ENCODE results near the gene ATP2B3.

The ATP2B3 gene

DNA sequence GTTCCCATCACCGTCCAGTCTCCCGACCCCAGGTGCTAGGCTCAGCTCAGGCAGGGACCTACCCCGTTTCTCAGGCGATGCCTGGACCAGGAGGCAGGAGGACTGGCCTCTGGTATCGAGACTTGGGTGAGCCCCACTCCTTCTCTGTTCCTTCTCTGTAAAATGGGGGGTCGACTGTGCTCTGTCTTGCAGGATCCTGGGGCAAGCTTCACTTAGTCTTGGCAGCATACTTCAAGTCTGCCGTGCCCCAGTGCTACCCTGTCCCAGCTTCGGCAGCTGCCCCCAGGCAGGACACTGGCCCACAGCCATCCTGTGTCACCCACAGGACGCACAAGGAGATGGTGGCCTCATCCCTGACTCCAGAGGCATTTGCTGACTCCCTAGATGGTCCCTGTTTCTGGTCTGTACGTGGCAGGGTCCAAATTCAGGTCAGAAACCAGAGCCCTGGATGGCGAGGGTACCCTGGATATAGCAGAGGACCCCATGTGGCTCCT is 40.0 kb upstream of the ATP2B3 start:
- no peak overlapping the region for H3K9ac ChIP-seq (ENCODE audit: low read depth, low read length)

DNA sequence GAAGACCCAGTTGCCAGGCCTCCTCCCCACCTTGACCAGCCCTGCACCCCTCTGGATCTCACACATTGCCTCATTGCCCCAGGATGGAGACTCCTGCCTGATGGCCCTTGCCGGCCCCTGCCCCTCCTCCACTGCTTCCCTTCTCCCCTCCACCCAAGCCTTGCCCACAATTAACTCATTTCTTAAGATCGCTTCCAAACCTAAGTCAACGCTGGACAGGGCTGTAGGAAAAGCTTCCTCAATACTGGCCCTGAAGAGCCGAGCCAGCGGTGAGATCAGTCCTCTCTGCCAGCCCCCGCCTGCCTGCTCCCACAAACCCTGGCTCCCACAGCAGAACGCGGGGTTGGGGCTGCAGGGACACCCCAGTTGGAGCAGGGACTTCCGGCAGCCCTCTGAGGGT is 39.5 kb upstream of the ATP2B3 start:
- peaks cover 4% of the 10 kb centered on the region for H3K4me1 ChIP-seq (ENCODE audit: control insufficient read depth, insufficient read depth, low read length)
- H3K9ac ChIP-seq (ENCODE audit: low read depth, low read length), result no peak overlapping the region
- peaks cover 10% of the 10 kb centered on the region for H3K27me3 ChIP-seq (ENCODE audit: control insufficient read depth, insufficient read depth, low read length)
- H3K9me3 ChIP-seq (ENCODE audit: control insufficient read depth, insufficient read depth, low read length), result peaks cover 5% of the 10 kb centered on the region
- no peaks in the 10 kb centered on the region for H3K36me3 ChIP-seq (ENCODE audit: control insufficient read depth, insufficient read depth, low read length)
- no peak overlapping the region for H3K4me3 ChIP-seq (ENCODE audit: low read depth, low read length)

More for the DNA sequence above, 40.0 kb upstream of the ATP2B3 start:
- Histone ChIP-seq H3K27me3 (ENCODE audit: control insufficient read depth, insufficient read depth, low read length) (peaks cover 10% of the 10 kb centered on the region), H3K4me1 (ENCODE audit: control insufficient read depth, insufficient read depth, low read length) (peaks cover 4% of the 10 kb centered on the region), H3K36me3 (ENCODE audit: control insufficient read depth, insufficient read depth, low read length) (no peaks in the 10 kb centered on the region), H3K9me3 (ENCODE audit: control insufficient read depth, insufficient read depth, low read length) (peaks cover 5% of the 10 kb centered on the region), H3K4me3 (ENCODE audit: low read depth, low read length) (no peak overlapping the region)

DNA sequence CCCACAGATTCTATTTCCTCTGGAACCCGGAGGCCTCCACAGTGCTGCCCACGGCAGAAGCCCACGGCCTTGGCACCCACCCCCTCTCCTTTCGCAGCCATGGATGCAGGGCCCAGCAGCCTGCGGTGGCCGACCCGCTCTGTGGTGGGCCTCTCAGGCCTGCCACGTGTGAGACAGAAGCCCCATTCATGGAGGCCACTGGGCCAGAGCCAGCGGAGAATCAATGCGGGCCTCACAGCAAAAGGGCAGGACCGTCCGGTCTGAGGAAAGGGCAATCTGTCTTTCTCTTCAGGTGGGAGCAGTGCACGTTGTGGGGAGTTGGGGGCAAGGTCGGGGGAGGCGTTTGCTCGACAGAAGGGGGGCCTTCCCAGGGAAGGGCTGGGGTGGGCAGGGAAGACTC is 38.7 kb upstream of the ATP2B3 start:
- Histone ChIP-seq H3K27me3 (ENCODE audit: control insufficient read depth, insufficient read depth, low read length) (peaks cover 10% of the 10 kb centered on the region), H3K4me1 (ENCODE audit: control insufficient read depth, insufficient read depth, low read length) (peaks cover 4% of the 10 kb centered on the region), H3K4me3 (ENCODE audit: low read depth, low read length) (no peak overlapping the region), H3K9ac (ENCODE audit: low read depth, low read length) (no peak overlapping the region), H3K9me3 (ENCODE audit: control insufficient read depth, insufficient read depth, low read length) (peaks cover 5% of the 10 kb centered on the region), H3K36me3 (ENCODE audit: control insufficient read depth, insufficient read depth, low read length) (no peaks in the 10 kb centered on the region)

DNA sequence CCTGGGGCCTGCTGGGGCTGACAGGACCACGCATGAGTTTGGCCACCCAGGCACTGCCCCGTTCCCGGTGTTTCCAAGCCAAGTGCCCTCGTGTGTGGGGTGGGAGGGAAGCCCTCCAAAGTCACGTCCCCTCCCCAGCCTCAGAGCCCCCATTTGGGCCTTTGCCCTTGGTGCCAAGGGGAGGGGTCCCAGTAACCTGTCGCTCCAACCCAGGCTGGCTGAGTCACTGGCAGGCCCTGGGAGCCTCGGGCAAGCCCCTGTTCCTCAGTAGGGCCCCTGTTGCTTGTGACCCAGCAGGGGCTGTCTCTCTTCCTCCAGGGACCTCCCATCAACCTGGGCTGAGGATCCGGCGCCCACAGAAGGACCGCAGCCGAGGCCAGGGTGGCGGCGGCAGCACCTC is 36.4 kb upstream of the ATP2B3 start:
- Histone ChIP-seq H3K27me3 (ENCODE audit: control insufficient read depth, insufficient read depth, low read length) (peaks cover 4% of the 10 kb centered on the region), H3K4me3 (ENCODE audit: low read depth, low read length) (no peak overlapping the region), H3K4me1 (ENCODE audit: control insufficient read depth, insufficient read depth, low read length) (peaks cover 4% of the 10 kb centered on the region), H3K9ac (ENCODE audit: low read depth, low read length) (no peak overlapping the region), H3K9me3 (ENCODE audit: control insufficient read depth, insufficient read depth, low read length) (peaks cover 5% of the 10 kb centered on the region), H3K36me3 (ENCODE audit: control insufficient read depth, insufficient read depth, low read length) (no peaks in the 10 kb centered on the region)

DNA sequence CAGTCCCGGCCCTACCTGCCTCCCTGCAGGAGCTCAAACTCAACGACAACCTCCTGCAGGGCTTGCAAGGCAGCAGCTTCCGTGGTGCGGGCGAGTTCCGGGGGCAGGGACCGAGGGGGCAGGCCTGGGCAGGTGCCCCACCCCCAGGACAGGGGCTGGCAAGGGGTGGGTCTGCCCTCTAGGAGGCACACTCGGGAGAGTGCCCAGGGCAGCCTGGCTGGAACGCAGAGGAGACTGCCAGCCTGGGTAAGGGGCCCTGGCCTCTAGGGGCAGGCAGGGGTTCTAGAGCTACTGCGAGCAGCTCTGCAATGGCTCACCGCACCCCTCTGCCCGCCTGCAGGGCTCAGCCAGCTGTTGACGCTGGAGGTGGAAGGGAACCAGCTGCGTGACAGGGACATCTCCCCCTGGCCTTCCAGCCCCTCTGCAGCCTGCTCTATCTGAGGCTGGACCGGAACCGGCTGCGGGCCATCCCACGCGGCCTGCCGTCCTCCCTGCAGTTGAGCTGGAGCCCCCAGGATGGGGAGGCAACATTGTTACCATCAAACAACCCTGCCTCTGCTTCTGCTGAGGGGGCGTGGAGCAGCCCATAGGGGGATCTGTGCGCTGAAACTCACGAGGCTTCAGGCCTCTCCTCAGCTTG is 34.9 kb upstream of the ATP2B3 start:
- H3K4me1 ChIP-seq (ENCODE audit: control insufficient read depth, insufficient read depth, low read length), result peaks cover 2% of the 10 kb centered on the region
- H3K9me3 ChIP-seq (ENCODE audit: control insufficient read depth, insufficient read depth, low read length), result peaks cover 2% of the 10 kb centered on the region
- H3K27me3 ChIP-seq (ENCODE audit: control insufficient read depth, insufficient read depth, low read length), result no peaks in the 10 kb centered on the region
- H3K9ac ChIP-seq (ENCODE audit: low read depth, low read length), result no peak overlapping the region
- H3K4me3 ChIP-seq (ENCODE audit: low read depth, low read length), result no peak overlapping the region
- no peaks in the 10 kb centered on the region for H3K36me3 ChIP-seq (ENCODE audit: control insufficient read depth, insufficient read depth, low read length)

DNA sequence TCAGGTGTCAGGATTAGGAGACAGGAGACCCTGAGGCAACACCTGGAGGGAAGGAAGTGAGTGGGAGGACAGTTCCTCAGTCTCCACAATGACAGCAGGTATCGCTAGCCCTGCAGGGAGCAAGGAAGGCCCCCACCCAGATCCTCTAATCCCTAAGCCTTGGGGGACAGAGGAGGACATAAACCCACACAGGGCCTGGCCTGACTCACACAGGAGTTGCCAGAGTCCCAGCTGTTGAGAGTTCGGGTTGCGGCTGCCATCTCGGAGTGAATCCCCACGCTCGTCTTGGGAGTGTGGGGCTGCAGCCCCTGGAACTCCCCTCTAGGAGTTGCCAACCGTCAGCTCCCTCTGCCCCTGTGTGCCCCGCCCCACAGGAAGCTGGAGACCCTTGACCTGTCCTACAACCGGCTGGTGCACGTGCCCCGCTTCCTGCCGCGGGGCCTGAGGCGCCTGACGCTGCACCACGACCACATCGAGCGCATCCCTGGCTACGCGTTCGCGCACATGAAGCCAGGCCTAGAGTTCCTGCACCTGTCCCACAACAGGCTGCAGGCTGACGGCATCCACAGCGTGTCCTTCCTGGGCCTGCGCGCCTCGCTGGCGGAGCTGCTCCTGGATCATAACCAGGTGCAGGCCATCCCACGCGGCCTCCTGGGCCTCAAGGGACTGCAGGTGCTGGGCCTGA is 31.9 kb upstream of the ATP2B3 start:
- Histone ChIP-seq H3K9me3 (ENCODE audit: control insufficient read depth, insufficient read depth, low read length) (no peaks in the 10 kb centered on the region), H3K4me1 (ENCODE audit: control insufficient read depth, insufficient read depth, low read length) (no peaks in the 10 kb centered on the region), H3K36me3 (ENCODE audit: control insufficient read depth, insufficient read depth, low read length) (no peaks in the 10 kb centered on the region), H3K27me3 (ENCODE audit: control insufficient read depth, insufficient read depth, low read length) (no peaks in the 10 kb centered on the region), H3K4me3 (ENCODE audit: low read depth, low read length) (no peak overlapping the region), H3K9ac (ENCODE audit: low read depth, low read length) (no peak overlapping the region)

DNA sequence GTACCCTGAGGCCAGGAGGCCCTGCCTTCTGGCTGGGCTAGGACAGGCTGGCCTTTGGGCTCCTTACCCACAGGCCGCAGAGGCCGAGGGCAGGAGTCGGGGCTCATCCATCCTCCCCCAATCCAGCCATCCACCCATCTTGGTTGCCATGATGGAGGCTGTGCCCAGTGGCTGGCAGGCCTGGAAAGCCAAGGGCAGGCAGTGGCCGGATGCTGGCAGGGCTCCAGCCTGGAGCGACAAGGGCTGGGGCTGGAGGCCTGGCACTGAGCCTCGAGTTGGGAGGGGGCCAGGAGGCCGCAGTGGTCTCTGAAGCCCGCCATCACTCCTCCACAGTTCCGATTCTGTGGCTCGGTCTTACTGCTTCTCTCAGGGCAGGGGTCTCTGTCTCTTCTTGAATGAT is 31.3 kb upstream of the ATP2B3 start:
- Histone ChIP-seq H3K9ac (ENCODE audit: low read depth, low read length) (no peak overlapping the region), H3K27me3 (ENCODE audit: control insufficient read depth, insufficient read depth, low read length) (no peaks in the 10 kb centered on the region), H3K4me1 (ENCODE audit: control insufficient read depth, insufficient read depth, low read length) (no peaks in the 10 kb centered on the region), H3K4me3 (ENCODE audit: low read depth, low read length) (no peak overlapping the region), H3K9me3 (ENCODE audit: control insufficient read depth, insufficient read depth, low read length) (no peaks in the 10 kb centered on the region), H3K36me3 (ENCODE audit: control insufficient read depth, insufficient read depth, low read length) (no peaks in the 10 kb centered on the region)

DNA sequence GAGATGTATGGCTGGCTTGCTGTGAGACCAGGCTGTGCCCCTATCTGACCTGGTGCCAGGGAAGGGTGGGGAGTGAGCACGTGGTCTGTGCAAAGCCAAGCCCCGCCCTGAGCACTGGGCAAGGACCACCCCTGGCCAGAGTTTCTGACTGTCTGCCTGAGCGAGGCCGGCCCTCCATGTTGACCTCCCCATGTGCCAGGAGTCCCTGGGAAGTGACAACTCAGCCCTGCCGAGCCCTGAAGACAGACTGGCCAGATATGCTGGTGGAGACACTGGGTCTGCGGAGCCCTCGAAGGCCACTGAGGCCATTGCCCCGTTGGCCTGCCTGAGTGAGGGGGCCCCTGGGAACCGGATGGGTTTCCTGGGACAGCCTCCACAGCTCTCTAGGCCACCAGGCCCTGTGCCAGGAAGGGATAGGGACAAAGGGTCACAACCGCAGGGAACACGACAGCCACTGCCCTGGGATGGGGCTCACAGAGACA is 29.8 kb upstream of the ATP2B3 start:
- Histone ChIP-seq H3K27me3 (ENCODE audit: control insufficient read depth, insufficient read depth, low read length) (no peaks in the 10 kb centered on the region), H3K4me1 (ENCODE audit: control insufficient read depth, insufficient read depth, low read length) (no peaks in the 10 kb centered on the region), H3K36me3 (ENCODE audit: control insufficient read depth, insufficient read depth, low read length) (no peaks in the 10 kb centered on the region), H3K9me3 (ENCODE audit: control insufficient read depth, insufficient read depth, low read length) (no peaks in the 10 kb centered on the region), H3K9ac (ENCODE audit: low read depth, low read length) (no peak overlapping the region), H3K4me3 (ENCODE audit: low read depth, low read length) (no peak overlapping the region)

DNA sequence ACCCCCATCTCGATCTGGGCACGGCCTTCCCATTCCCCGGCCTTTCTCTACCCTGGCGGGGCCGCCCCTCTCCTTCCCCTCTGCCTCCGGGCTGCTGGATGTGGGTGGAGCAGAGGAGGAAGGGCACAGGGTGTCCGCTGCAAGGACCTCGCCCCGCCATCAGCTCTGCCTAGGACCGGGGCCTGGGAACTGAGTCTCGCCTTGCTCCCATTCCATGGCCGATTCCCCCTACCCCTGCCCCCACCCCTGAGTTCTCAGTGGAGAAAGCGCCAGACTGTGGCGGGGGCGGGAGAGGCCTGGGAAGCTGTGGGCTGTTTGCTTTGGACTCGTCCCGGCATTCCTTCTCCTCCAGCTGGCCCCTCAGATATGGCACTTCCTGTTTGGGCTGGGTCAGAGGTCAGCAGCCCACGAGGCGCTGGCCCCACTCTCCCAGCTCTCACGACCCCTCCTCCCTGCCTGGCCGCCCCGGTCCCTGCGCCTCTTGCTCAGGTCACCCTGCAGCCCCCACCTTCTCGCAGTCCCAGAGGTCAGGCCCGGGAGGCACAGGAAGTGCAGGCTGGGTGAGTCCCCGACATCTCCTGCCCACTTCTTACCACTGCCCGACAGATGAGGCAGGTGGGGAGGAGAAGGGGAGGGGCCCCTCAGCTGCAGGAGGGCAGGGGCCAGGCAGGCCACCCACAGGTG is 29.1 kb upstream of the ATP2B3 start:
- H3K4me1 ChIP-seq (ENCODE audit: control insufficient read depth, insufficient read depth, low read length), result no peaks in the 10 kb centered on the region
- no peaks in the 10 kb centered on the region for H3K9me3 ChIP-seq (ENCODE audit: control insufficient read depth, insufficient read depth, low read length)
- no peaks in the 10 kb centered on the region for H3K27me3 ChIP-seq (ENCODE audit: control insufficient read depth, insufficient read depth, low read length)
- H3K9ac ChIP-seq (ENCODE audit: low read depth, low read length), result no peak overlapping the region
- H3K4me3 ChIP-seq (ENCODE audit: low read depth, low read length), result no peak overlapping the region
- no peaks in the 10 kb centered on the region for H3K36me3 ChIP-seq (ENCODE audit: control insufficient read depth, insufficient read depth, low read length)

DNA sequence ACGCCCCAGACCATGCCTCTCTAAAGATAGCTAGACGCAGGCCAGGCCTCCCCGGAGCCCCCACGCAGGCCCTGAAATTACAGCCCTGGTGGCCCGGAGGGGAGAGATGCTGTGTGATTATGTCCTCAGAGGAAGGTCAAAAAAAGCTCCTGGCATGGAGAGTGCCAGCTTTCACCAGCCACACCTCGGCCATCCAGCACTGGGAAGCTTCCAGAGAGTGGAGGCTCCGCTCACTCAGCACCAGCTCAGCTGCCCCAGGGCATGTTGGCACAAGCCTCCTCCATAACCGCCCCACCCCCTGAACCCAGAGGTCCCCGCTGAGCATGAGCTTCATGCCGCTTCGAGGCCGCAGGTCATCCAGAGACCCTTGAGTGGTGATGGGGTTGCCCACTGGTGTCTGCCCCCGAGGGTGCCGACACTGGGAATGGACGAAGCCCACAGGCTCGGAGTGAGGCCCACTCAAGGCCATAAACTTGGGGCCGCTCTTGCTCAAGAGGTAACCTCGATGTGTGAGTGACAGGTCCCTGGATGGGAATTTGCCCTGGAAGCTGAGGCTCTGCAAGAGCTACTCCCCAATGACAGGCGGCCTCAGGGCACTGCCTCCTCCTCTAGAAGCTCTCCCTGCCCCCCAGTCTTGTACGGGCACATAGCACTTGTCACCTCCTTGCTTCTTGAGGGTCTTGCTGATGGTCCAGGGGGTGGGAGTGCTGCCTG is 27.1 kb upstream of the ATP2B3 start:
- no peaks in the 10 kb centered on the region for H3K27me3 ChIP-seq (ENCODE audit: control insufficient read depth, insufficient read depth, low read length)
- H3K36me3 ChIP-seq (ENCODE audit: control insufficient read depth, insufficient read depth, low read length), result peaks cover 3% of the 10 kb centered on the region
- no peak overlapping the region for H3K9ac ChIP-seq (ENCODE audit: low read depth, low read length)
- no peak overlapping the region for H3K4me3 ChIP-seq (ENCODE audit: low read depth, low read length)
- H3K9me3 ChIP-seq (ENCODE audit: control insufficient read depth, insufficient read depth, low read length), result no peaks in the 10 kb centered on the region
- no peaks in the 10 kb centered on the region for H3K4me1 ChIP-seq (ENCODE audit: control insufficient read depth, insufficient read depth, low read length)

DNA sequence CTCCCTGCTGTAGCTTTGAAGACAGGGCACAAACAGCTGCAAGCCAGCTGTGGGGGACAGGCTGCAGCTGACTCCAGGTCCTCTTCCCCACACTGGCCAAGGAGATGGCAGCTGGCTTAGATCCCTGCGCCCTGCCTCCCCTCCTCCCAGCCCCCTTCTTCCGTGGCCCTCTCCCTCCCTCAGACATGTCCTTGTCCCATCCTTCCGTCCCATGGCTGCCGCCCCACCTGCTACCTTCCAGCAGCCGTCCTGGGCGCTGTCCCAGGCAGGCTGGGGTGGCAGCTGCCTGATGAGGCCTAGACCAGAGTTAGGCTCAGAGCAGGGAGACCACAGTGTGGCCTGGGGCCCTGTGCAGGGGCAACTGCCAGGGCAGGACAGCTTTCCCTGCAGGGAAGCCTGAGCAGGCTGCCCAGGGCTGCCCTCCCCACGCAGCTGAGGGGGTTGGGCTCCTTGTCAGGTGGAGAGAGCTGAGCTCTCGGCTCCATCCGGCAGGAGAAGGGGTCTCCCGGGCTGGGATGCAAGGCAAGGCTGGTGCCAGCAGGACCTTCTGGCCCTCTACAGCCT is 26.0 kb upstream of the ATP2B3 start:
- no peak overlapping the region for H3K4me3 ChIP-seq (ENCODE audit: low read depth, low read length)
- H3K9me3 ChIP-seq (ENCODE audit: control insufficient read depth, insufficient read depth, low read length), result no peaks in the 10 kb centered on the region
- H3K9ac ChIP-seq (ENCODE audit: low read depth, low read length), result peak overlapping the region; percentile 37
- no peaks in the 10 kb centered on the region for H3K27me3 ChIP-seq (ENCODE audit: control insufficient read depth, insufficient read depth, low read length)
- no peaks in the 10 kb centered on the region for H3K4me1 ChIP-seq (ENCODE audit: control insufficient read depth, insufficient read depth, low read length)
- peaks cover 3% of the 10 kb centered on the region for H3K36me3 ChIP-seq (ENCODE audit: control insufficient read depth, insufficient read depth, low read length)

All from iPS-15b (cell line).